HL-60 (cell line): ENCODE results near the gene REXO5.

Experiments used
- DNase-seq, 2 experiments: peaks; one replicate each; pipeline ENCODE4 v3.0.0-alpha.2; 2010 to 2020; ENCODE audit warnings: low read depth in 1 of 2, low spot score in 1 of 2
- H3K27ac ChIP-seq: fragments of 250-450 bp; sonication (Bioruptor Pico); replicated peaks from 2 replicates; pipeline ENCODE4 v1.5.1; 2020; ENCODE audit warnings: mild to moderate bottlenecking, moderate library complexity
- H3K27me3 ChIP-seq: fragments of 250-450 bp; sonication (Bioruptor Pico); 2 replicates; pipeline ENCODE4 v1.5.1; 2021; ENCODE audit warnings: mild to moderate bottlenecking, moderate library complexity; ENCODE audit not compliant: insufficient read depth, poor library complexity, severe bottlenecking
- H3K4me3 ChIP-seq: replicated peaks from 2 replicates; pipeline ENCODE4 v1.5.1; 2011; ENCODE audit warnings: mild to moderate bottlenecking, control low read depth, low read length; ENCODE audit not compliant: insufficient read depth
- GABPA ChIP-seq: IDR thresholded peaks from 2 replicates; pipeline ENCODE4 v1.6.1; 2012; ENCODE audit warnings: low read depth
- POLR2AphosphoS5 ChIP-seq: IDR thresholded peaks from 2 replicates; pipeline ENCODE4 v1.6.1; 2012; ENCODE audit warnings: low read depth
- SPI1 ChIP-seq: IDR thresholded peaks from 2 replicates; pipeline ENCODE4 v1.6.1; 2012; ENCODE audit warnings: low read depth, mild to moderate bottlenecking, borderline replicate concordance
- TF ChIP-seq, protein P1 (sequence below): IDR thresholded peaks from 2 replicates; pipeline ENCODE4 v1.6.1; 2012; ENCODE audit warnings: low read depth; ENCODE audit not compliant: insufficient replicate concordance
- TF ChIP-seq, protein P2 (sequence below): IDR thresholded peaks from one replicate; pipeline ENCODE4 v1.5.1; 2011; ENCODE audit warnings: low read length, control low read depth, inconsistent platforms; ENCODE audit not compliant: insufficient read depth

The REXO5 gene

DNA sequence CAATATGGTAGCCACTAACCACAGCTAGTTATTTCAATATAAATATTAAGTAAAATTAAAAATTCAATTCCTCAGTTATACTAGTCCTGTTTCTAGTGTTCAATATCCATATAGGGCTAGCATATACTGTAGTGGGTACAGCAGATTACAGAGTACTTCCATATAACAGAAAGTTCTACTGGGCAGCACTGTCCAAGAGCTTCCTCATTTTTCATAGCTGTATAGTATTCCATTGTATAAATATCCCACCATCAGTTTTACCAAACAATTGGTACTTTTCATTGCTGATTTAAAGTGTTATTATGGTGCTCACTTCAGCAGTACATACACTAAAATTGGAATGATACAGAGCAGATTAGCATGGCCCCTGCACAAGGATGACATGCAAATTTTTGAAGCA lies 22.1 kb upstream of the REXO5 start:
- TF ChIP-seq SPI1 (no peak), GABPA (no peak), POLR2AphosphoS5 (no peak)
- TF ChIP-seq, protein P1, sequence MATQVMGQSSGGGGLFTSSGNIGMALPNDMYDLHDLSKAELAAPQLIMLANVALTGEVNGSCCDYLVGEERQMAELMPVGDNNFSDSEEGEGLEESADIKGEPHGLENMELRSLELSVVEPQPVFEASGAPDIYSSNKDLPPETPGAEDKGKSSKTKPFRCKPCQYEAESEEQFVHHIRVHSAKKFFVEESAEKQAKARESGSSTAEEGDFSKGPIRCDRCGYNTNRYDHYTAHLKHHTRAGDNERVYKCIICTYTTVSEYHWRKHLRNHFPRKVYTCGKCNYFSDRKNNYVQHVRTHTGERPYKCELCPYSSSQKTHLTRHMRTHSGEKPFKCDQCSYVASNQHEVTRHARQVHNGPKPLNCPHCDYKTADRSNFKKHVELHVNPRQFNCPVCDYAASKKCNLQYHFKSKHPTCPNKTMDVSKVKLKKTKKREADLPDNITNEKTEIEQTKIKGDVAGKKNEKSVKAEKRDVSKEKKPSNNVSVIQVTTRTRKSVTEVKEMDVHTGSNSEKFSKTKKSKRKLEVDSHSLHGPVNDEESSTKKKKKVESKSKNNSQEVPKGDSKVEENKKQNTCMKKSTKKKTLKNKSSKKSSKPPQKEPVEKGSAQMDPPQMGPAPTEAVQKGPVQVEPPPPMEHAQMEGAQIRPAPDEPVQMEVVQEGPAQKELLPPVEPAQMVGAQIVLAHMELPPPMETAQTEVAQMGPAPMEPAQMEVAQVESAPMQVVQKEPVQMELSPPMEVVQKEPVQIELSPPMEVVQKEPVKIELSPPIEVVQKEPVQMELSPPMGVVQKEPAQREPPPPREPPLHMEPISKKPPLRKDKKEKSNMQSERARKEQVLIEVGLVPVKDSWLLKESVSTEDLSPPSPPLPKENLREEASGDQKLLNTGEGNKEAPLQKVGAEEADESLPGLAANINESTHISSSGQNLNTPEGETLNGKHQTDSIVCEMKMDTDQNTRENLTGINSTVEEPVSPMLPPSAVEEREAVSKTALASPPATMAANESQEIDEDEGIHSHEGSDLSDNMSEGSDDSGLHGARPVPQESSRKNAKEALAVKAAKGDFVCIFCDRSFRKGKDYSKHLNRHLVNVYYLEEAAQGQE, result no peak
- TF ChIP-seq, protein P2, sequence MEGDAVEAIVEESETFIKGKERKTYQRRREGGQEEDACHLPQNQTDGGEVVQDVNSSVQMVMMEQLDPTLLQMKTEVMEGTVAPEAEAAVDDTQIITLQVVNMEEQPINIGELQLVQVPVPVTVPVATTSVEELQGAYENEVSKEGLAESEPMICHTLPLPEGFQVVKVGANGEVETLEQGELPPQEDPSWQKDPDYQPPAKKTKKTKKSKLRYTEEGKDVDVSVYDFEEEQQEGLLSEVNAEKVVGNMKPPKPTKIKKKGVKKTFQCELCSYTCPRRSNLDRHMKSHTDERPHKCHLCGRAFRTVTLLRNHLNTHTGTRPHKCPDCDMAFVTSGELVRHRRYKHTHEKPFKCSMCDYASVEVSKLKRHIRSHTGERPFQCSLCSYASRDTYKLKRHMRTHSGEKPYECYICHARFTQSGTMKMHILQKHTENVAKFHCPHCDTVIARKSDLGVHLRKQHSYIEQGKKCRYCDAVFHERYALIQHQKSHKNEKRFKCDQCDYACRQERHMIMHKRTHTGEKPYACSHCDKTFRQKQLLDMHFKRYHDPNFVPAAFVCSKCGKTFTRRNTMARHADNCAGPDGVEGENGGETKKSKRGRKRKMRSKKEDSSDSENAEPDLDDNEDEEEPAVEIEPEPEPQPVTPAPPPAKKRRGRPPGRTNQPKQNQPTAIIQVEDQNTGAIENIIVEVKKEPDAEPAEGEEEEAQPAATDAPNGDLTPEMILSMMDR, result no peak
- DNase-seq, result no peak
- no peak overlapping the region for H3K27ac ChIP-seq

DNA sequence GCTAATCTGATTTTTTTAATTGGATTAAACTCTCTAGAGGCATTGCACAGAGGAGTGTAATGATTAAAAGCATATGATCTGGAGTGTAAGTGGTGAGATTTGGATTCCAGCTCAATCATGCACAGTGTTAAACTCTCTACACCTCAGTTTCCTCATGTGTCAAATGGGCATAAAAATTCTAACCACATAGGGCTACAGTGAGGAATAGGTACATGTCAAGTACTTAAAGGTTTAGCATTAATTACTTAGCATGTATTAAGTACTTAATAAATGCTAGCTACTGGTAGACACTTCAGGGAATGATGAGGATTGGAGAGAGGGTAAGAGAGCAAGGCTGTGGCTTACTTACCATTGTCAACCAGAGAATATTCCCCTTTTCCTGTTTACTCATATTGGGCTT lies 17.2 kb upstream of the REXO5 start:
- no peak for DNase-seq
- H3K27ac ChIP-seq, result no peak overlapping the region
- no peak overlapping the region for H3K4me3 ChIP-seq
- H3K27me3 ChIP-seq, result no peaks in the 10 kb centered on the region
- no peak for TF ChIP-seq SPI1
- TF ChIP-seq, protein P1, result no peak
- TF ChIP-seq POLR2AphosphoS5, result no peak
- no peak for TF ChIP-seq GABPA
- TF ChIP-seq, protein P2, result no peak

More for the DNA sequence above, 22.1 kb upstream of the REXO5 start:
- Histone ChIP-seq H3K27me3 (no peaks in the 10 kb centered on the region), H3K4me3 (no peak overlapping the region)

DNA sequence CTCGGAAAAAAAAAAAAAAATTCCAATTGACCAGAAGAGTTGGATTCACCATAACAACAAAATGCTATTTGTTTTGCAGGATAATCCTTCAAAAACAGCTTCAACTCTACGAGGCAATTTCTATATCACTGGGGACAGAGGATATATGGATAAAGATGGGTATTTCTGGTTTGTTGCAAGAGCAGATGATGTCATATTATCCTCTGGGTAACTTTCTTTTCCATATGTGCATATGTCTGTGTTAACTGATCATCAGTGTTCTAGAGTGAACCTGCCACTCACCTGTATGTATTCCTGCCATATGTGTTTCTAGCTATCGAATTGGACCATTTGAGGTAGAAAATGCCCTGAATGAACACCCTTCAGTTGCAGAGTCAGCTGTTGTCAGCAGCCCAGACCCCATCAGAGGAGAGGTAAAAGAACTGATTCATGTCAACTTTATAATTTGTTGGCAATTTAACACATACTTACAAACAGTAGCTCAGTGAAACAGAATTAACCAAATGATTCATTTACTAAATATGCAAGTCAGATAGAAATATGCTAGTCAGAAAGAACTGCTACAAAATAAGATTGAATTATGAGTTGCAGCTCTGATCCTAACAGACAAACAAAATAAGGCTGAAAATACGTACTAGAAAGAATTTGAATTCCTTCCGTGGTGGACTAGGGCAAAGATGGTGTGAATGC lies 14.3 kb upstream of the REXO5 start:
- H3K27me3 ChIP-seq, result no peaks in the 10 kb centered on the region
- no peak overlapping the region for H3K27ac ChIP-seq
- no peak overlapping the region for H3K4me3 ChIP-seq
- no peak for DNase-seq
- TF ChIP-seq GABPA, result no peak
- TF ChIP-seq SPI1, result no peak
- TF ChIP-seq, protein P1, result no peak
- TF ChIP-seq, protein P2, result no peak
- no peak for TF ChIP-seq POLR2AphosphoS5
